ENCODE data around the gene GLOD4. TPM values are rescaled to one million over a fixed set of nuclear protein-coding genes. Genes with fewer than 3 reads are reported as not detected.

Gene GLOD4
- total RNA-seq, 1 donor from 2014 or later: 62.2 TPM

GRCh38 chr17:745406-745805, 36.7 kb downstream of the GLOD4 start:
- TF ChIP-seq CTCF (conservative IDR thresholded peaks at IDR 0.05; ENCODE audit: low read depth, low read length): no peak
- no peak for DNase-seq (ENCODE audit: low read depth)

DNA sequence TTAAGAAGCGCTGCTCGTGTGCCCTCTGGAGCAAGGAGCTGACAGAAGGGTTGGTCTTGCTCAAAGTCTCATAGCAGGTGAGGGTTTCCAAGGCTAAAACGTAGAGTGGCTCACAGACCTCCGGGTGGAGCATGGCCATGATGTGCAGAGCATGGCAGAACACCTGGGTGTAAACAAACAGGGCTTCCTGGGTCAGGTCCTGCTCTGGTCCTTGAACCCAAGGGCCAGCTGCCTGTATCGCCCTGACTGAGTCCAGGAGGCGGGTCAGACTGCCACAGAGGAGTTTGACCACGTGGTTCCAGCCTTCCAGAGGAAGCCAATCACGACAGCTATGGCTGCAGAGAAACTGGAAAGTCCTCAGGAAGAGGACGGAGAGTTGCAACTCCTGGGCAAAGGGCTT, 37.1 kb downstream of the GLOD4 start:
- DNase-seq (ENCODE audit: low read depth): no peak
- no peak for TF ChIP-seq CTCF (conservative IDR thresholded peaks at IDR 0.05; ENCODE audit: low read depth, low read length)
- no peak overlapping the region for H3K4me3 ChIP-seq (ENCODE audit: low read depth, low read length)

More at GRCh38 chr17:745406-745805, 36.7 kb downstream of the GLOD4 start:
- no peak overlapping the region for H3K4me3 ChIP-seq (ENCODE audit: low read depth, low read length)

DNA sequence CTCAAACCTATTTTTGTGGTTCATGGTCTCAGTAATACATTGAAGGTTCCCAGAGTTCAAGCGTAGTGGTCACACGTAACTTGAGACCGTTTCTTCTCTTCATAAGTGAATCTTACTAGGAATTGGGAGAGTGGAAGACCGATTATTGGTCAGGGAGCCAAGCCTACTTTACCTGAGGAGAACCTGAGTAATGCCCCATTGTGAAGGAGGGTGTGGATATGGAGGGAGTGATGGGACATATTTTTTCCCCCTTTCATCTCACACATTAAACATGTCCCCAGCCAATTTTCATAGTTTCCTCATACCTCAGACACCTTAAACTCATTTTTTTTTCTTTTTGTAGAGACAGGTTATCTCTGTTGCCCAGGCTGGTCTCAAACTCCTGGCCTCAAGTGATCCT, 38.9 kb downstream of the GLOD4 start:
- no peak for DNase-seq (ENCODE audit: low read depth)
- H3K4me3 ChIP-seq (ENCODE audit: low read depth, low read length): no peak overlapping the region
- no peak for TF ChIP-seq CTCF (conservative IDR thresholded peaks at IDR 0.05; ENCODE audit: low read depth, low read length)

GRCh38 chr17:742147-742793, 39.8 kb downstream of the GLOD4 start:
- H3K4me3 ChIP-seq (ENCODE audit: low read depth, low read length): no peak overlapping the region
- no peak for DNase-seq (ENCODE audit: low read depth)
- no peak for TF ChIP-seq CTCF (conservative IDR thresholded peaks at IDR 0.05; ENCODE audit: low read depth, low read length)

DNA sequence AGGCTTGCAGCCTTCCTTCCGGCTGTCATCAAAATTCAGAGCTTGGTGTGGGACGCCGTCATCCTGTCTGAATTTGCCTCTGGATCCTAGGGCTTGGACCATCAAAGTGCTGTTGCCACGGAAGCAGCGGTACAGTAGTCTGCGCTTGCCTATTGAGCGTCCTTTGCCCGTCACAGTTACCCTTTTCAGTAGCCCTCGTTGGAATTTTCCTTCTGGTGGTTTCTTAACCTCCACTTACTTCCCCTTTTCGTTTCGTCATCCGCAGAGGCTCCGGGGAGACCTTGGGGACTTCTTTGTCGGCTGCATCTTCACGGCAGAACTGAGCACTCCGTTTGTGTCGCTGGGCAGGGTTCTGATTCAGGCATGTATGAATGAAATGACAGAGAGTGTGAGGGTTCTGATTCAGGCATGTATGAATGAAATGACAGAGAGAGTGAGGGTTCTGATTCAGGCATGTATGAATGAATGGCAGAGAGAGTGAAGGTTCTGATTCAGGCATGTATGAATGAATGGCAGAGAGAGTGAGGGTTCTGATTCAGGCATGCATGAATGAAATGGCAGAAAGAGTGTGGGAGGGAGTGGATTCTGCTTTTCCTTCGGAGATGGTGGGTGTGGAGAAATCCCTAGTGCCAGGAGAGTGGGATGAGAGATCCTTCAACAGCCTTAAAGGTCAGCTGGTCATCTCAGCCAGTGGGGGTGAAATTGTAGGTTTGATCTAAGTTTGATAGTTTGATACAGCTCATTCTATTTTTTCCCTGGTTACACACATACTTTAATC, 41.7 kb downstream of the GLOD4 start:
- DNase-seq (ENCODE audit: low read depth): no peak
- no peak overlapping the region for H3K4me3 ChIP-seq (ENCODE audit: low read depth, low read length)
- no peak for TF ChIP-seq CTCF (conservative IDR thresholded peaks at IDR 0.05; ENCODE audit: low read depth, low read length)

- H3K4me3 ChIP-seq (ENCODE audit: low read depth, low read length): no peak overlapping the region
- no peak for TF ChIP-seq CTCF (conservative IDR thresholded peaks at IDR 0.05; ENCODE audit: low read depth, low read length)
Observed at GRCh38 chr17:737561-738113, 44.4 kb downstream of the GLOD4 start.

More at GRCh38 chr17:737561-738113, 44.4 kb downstream of the GLOD4 start:
- no peak for DNase-seq (ENCODE audit: low read depth)
